ENCODE data around the gene ATG2B. TPM values are rescaled to one million over a fixed set of nuclear protein-coding genes. Genes with fewer than 3 reads are reported as not detected.

The ATG2B gene
- total and polyA plus RNA-seq, 3 donors from 2014 or later, result 42.7 to 74.9 (median 44.8) TPM

- Histone ChIP-seq H3K27ac (no peak overlapping the region), H3K9me3 (no peaks in the 10 kb centered on the region), H3K36me3 (ENCODE audit: low read depth, missing control alignments) (no peaks in the 10 kb centered on the region), H3K4me3 (no peak overlapping the region), H3K27me3 (no peaks in the 10 kb centered on the region), H3K4me1 (no peaks in the 10 kb centered on the region)
- no peak for DNase-seq
- 77 to 86% methylated on average over 5 of the region's 5 CpGs for WGBS, 2 donors
- TF ChIP-seq POLR2A (IDR thresholded peaks at IDR 0.05) (no peak), CTCF (IDR thresholded peaks at IDR 0.05) (no peak)
- intact Hi-C loops (cut with DNase I; ENCODE audit: low total_unique reads), result no loop called here
Observed at GRCh38 chr14:96398921-96399320, 35.8 kb upstream of the ATG2B start.

- DNase-seq, result no peak
- Histone ChIP-seq H3K4me3 (no peak overlapping the region), H3K36me3 (ENCODE audit: low read depth, missing control alignments) (no peaks in the 10 kb centered on the region), H3K4me1 (no peaks in the 10 kb centered on the region), H3K27ac (no peak overlapping the region), H3K27me3 (no peaks in the 10 kb centered on the region), H3K9me3 (no peaks in the 10 kb centered on the region)
- 89 to 96% methylated on average over 8 of the region's 8 CpGs for WGBS, 2 donors
- TF ChIP-seq POLR2A (IDR thresholded peaks at IDR 0.05) (no peak), CTCF (IDR thresholded peaks at IDR 0.05) (no peak)
- intact Hi-C loops (cut with DNase I; ENCODE audit: low total_unique reads), result no loop called here
Observed at GRCh38 chr14:96398432-96398831, 35.3 kb upstream of the ATG2B start.

- DNase-seq, result no peak
- no peak overlapping the region for H3K27ac ChIP-seq
- no peak overlapping the region for H3K4me3 ChIP-seq
- no peaks in the 10 kb centered on the region for H3K27me3 ChIP-seq
- no peaks in the 10 kb centered on the region for H3K36me3 ChIP-seq (ENCODE audit: low read depth, missing control alignments)
- no peak for TF ChIP-seq POLR2A (IDR thresholded peaks at IDR 0.05)
- no peak for TF ChIP-seq CTCF (IDR thresholded peaks at IDR 0.05)
- peaks cover 5% of the 10 kb centered on the region for H3K4me1 ChIP-seq
- WGBS, 2 donors, result 77 to 87% methylated on average over 7 of the region's 7 CpGs
- intact Hi-C loops (cut with DNase I; ENCODE audit: low total_unique reads), result no loop called here
- no peaks in the 10 kb centered on the region for H3K9me3 ChIP-seq
Observed at GRCh38 chr14:96394047-96394815, 31.1 kb upstream of the ATG2B start.

GRCh38 chr14:96393071-96393691, 30.0 kb upstream of the ATG2B start:
- no peak for DNase-seq
- intact Hi-C loops (cut with DNase I; ENCODE audit: low total_unique reads), result no loop called here
- Histone ChIP-seq H3K4me3 (no peak overlapping the region), H3K27ac (no peak overlapping the region), H3K9me3 (no peaks in the 10 kb centered on the region), H3K36me3 (ENCODE audit: low read depth, missing control alignments) (no peaks in the 10 kb centered on the region), H3K4me1 (peaks cover 5% of the 10 kb centered on the region), H3K27me3 (no peaks in the 10 kb centered on the region)
- no peak for TF ChIP-seq POLR2A (IDR thresholded peaks at IDR 0.05)
- no peak for TF ChIP-seq CTCF (IDR thresholded peaks at IDR 0.05)
- 60 to 76% methylated on average over 5 of the region's 5 CpGs for WGBS, 2 donors
